ENCODE data around the gene CASP7. TPM values are rescaled to one million over a fixed set of nuclear protein-coding genes. Genes with fewer than 3 reads are reported as not detected.

The CASP7 gene
- total RNA-seq, 1 donor from 2014 or later = 18.4 TPM

DNA sequence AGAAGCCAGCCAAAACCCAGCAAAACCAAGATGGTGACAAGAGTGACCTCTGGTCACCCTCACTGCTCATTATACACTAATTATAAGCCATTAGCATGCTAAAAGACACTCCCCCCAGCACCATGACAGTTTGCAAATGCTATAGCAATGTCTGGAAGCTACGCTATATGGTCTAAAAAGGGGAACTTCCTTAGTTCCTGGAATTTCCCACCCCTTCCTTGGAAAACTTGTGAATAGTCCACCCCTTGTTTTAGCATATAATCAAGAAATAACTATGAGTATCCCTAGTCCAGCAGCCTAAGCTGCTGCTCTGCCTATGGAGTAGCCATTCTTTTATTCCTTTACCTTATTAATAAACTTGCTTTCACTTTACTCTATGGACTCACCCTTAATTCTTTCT is 16.0 kb downstream of the CASP7 start:
- no peaks in the 10 kb centered on the region for H3K27me3 ChIP-seq (ENCODE audit: control insufficient read depth, insufficient read depth, low read length)
- TF ChIP-seq, protein P1, sequence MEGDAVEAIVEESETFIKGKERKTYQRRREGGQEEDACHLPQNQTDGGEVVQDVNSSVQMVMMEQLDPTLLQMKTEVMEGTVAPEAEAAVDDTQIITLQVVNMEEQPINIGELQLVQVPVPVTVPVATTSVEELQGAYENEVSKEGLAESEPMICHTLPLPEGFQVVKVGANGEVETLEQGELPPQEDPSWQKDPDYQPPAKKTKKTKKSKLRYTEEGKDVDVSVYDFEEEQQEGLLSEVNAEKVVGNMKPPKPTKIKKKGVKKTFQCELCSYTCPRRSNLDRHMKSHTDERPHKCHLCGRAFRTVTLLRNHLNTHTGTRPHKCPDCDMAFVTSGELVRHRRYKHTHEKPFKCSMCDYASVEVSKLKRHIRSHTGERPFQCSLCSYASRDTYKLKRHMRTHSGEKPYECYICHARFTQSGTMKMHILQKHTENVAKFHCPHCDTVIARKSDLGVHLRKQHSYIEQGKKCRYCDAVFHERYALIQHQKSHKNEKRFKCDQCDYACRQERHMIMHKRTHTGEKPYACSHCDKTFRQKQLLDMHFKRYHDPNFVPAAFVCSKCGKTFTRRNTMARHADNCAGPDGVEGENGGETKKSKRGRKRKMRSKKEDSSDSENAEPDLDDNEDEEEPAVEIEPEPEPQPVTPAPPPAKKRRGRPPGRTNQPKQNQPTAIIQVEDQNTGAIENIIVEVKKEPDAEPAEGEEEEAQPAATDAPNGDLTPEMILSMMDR (IDR thresholded peaks at IDR 0.05; ENCODE audit: insufficient read depth, low read length, poor library complexity, severe bottlenecking) = no peak
- no peak for DNase-seq (ENCODE audit: low read depth)

DNA sequence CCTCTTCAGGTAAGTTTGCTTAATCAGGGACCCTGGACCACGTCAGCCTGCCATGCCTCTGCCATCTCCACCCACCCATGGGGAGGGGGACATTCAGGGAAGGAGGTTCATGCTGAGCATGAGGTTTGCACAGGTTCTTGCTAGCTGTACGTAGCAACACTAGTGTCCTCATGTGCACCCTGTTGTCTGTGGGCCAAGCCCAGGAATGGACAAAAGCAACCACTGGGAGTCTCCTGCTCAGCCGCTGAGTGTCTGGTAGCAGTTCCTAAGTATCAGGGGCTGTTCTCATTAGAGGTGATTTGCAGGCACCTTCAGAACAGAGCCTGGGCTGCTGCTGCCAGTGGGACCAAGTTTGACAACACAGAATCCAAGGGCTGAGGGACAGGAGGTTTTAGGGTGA is 17.9 kb downstream of the CASP7 start:
- TF ChIP-seq, protein P1 (IDR thresholded peaks at IDR 0.05; ENCODE audit: insufficient read depth, low read length, poor library complexity, severe bottlenecking) = no peak

More for the DNA sequence above, 16.0 kb downstream of the CASP7 start:
- Histone ChIP-seq H3K36me3 (ENCODE audit: control insufficient read depth, insufficient read depth, low read length) (peaks cover 5% of the 10 kb centered on the region), H3K4me3 (ENCODE audit: low read depth, low read length) (no peak overlapping the region)

DNA sequence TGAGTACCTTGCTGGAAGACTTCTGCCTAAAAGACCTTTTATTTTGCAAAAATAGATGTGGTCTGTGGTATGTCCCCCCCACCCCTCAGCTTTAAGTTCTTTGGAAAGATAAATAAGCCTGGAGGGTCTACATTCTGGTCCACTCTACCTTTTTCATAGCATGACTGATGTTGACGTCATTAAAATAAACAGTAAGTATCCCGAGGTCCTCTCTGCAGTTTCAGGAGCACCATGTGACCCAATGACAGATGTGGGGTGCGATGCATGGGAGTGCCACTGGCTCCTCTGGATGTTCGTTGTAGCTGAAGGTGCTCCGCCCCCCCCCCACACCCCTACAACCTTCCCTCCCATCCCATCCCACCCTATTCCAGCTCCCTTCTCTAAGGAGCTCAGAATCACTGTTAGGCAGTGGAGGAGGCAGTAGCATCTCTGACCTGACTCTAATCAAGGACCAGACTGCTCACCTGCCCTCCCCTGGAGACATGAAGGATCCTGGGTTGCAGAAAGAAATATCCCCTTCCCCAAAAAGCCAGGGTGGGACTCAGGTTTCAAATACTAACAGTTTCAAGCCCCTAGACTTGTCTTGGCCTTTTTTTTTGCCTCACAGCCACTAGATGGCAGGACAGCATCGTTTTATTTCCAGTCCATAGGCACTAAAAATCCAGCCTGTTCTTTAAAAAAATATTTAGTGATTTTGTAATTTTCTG is 25.1 kb downstream of the CASP7 start:
- Histone ChIP-seq H3K27me3 (ENCODE audit: control insufficient read depth, insufficient read depth, low read length) (no peaks in the 10 kb centered on the region), H3K4me3 (ENCODE audit: low read depth, low read length) (no peak overlapping the region), H3K36me3 (ENCODE audit: control insufficient read depth, insufficient read depth, low read length) (no peaks in the 10 kb centered on the region)
- no peak for DNase-seq (ENCODE audit: low read depth)
- TF ChIP-seq, protein P1 (IDR thresholded peaks at IDR 0.05; ENCODE audit: insufficient read depth, low read length, poor library complexity, severe bottlenecking) = peak; percentile 65

More for the DNA sequence above, 17.9 kb downstream of the CASP7 start:
- peaks cover 5% of the 10 kb centered on the region for H3K36me3 ChIP-seq (ENCODE audit: control insufficient read depth, insufficient read depth, low read length)
- H3K4me3 ChIP-seq (ENCODE audit: low read depth, low read length) = no peak overlapping the region
- no peaks in the 10 kb centered on the region for H3K27me3 ChIP-seq (ENCODE audit: control insufficient read depth, insufficient read depth, low read length)
- no peak for DNase-seq (ENCODE audit: low read depth)

DNA sequence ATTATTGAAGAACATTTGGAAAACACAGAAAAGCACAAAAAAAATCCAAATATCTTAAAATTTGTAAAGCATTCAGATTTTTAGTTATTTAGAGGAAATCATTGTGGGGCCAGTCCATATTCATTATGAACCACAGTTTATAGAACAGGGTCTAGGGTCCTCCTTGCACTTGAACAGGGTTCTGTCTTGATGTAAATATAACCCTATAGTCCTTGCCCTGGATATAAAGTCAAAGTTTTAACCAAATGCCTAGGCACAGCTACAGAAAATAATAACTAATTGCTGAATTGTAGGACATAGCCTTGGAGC is 25.6 kb downstream of the CASP7 start:
- no peak for DNase-seq (ENCODE audit: low read depth)
- TF ChIP-seq, protein P1 (IDR thresholded peaks at IDR 0.05; ENCODE audit: insufficient read depth, low read length, poor library complexity, severe bottlenecking) = no peak
- no peak overlapping the region for H3K4me3 ChIP-seq (ENCODE audit: low read depth, low read length)

DNA sequence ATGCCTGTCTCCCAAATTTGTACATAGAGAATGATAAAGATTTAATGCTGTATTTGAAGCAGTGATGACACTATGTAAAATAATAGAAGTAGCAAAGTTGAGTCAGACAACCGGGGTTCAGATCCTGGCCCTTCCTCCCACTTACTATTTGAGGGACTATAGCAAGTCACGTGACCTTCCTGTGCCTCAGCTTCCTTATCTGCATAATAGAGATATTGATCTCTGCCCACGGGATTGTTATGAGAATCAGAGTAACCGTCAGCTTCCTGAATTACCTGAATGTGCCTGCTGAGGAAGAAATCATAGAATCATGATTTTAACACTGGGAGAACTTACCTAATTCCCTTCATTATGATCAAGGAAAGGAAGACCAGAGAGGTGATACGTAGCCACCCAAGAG is 26.9 kb downstream of the CASP7 start:
- DNase-seq (ENCODE audit: low read depth) = no peak
- TF ChIP-seq, protein P1 (IDR thresholded peaks at IDR 0.05; ENCODE audit: insufficient read depth, low read length, poor library complexity, severe bottlenecking) = no peak
- no peaks in the 10 kb centered on the region for H3K36me3 ChIP-seq (ENCODE audit: control insufficient read depth, insufficient read depth, low read length)
- H3K27me3 ChIP-seq (ENCODE audit: control insufficient read depth, insufficient read depth, low read length) = no peaks in the 10 kb centered on the region
- H3K4me3 ChIP-seq (ENCODE audit: low read depth, low read length) = no peak overlapping the region

More for the DNA sequence above, 25.6 kb downstream of the CASP7 start:
- no peaks in the 10 kb centered on the region for H3K36me3 ChIP-seq (ENCODE audit: control insufficient read depth, insufficient read depth, low read length)
- H3K27me3 ChIP-seq (ENCODE audit: control insufficient read depth, insufficient read depth, low read length) = no peaks in the 10 kb centered on the region

DNA sequence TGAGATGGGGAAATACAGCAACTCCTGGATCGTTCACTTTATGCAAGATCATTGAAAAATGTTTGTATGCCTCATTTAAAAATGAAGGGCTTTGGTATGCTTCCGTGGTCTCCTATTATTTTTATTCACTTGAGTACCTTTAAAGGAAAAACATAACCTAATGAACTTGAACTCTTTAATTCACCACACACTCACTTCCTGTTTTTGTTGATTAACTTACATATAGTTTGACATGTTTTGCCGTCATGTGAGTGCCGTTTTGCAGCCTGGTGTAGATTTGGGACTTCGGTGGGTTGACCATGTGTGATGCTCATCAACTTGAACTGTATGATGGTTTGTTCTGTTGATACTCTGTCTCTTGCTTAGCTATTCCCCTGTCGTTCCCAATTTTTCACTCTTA is 28.9 kb downstream of the CASP7 start:
- no peaks in the 10 kb centered on the region for H3K27me3 ChIP-seq (ENCODE audit: control insufficient read depth, insufficient read depth, low read length)
- no peak overlapping the region for H3K4me3 ChIP-seq (ENCODE audit: low read depth, low read length)
- no peak for DNase-seq (ENCODE audit: low read depth)
- TF ChIP-seq, protein P1 (IDR thresholded peaks at IDR 0.05; ENCODE audit: insufficient read depth, low read length, poor library complexity, severe bottlenecking) = no peak
- no peaks in the 10 kb centered on the region for H3K36me3 ChIP-seq (ENCODE audit: control insufficient read depth, insufficient read depth, low read length)

All from kidney epithelial cell (primary cell).